ENCODE results near the gene EIF3A. TPM values are rescaled to one million over a fixed set of nuclear protein-coding genes. Genes with fewer than 3 reads are reported as not detected.

Gene EIF3A
- total and polyA plus RNA-seq, 2 of the 8 experiments (the other 6 are each of a cell fraction or from before 2014, with no cell fraction given) = 26.8 to 209 TPM

GRCh38 chr10:119060107-119060506 lies 20.5 kb downstream of the EIF3A start:
- ChIA-PET POLR2A (ENCODE audit: partially characterized antibody) (interaction anchor here (1.0 kb wide), 1 partner anchor 10 kb away, joined by 3 read pairs; no protein-coding TSS in a partner anchor), CTCF (ENCODE audit: partially characterized antibody) (no interaction called here)
- H3K9me3 ChIP-seq (ENCODE audit: insufficient read depth in 2 of 2, low read depth in 1 of 2, low read length in 1 of 2) = no peaks in the 10 kb centered on the region
- WGBS, 2 experiments (ENCODE audit: extremely low coverage in 1 of 2, insufficient coverage in 1 of 2, insufficient read length in 1 of 2, insufficient replicate concordance in 2 of 2, low coverage in 1 of 2, low lambda C conversion rate in 2 of 2, missing lambda C conversion rate in 1 of 2) = 92% methylated on average over 1 of the region's 1 CpG; no CpG with 5 or more reads in 1 of the 2 experiments
- H3K23ac ChIP-seq (ENCODE audit: insufficient read length) = no peak overlapping the region
- H4K20me1 ChIP-seq (replicated peaks in 1 of 2; ENCODE audit: control insufficient read depth in 1 of 2, insufficient read depth in 2 of 2, low read length in 2 of 2) = peaks cover 12% of the 10 kb centered on the region in 2 experiments
- no peak overlapping the region for H3K4ac ChIP-seq (replicated peaks; ENCODE audit: insufficient read length, low read depth, low read length)
- no peak overlapping the region for H3K56ac ChIP-seq (replicated peaks; ENCODE audit: insufficient read length, low read depth, low read length)
- H3K27ac ChIP-seq (ENCODE audit: low read depth, low read length) = no peak overlapping the region
- no peak overlapping the region for H2BK15ac ChIP-seq (ENCODE audit: low read length)
- no peak overlapping the region for H2AFZ ChIP-seq (ENCODE audit: low read length)
- no peak overlapping the region for H2BK5ac ChIP-seq (ENCODE audit: low read depth, low read length)
- H3K9ac ChIP-seq (replicated peaks in 1 of 4; ENCODE audit: extremely low read depth in 1 of 4, low read depth in 3 of 4, low read length in 3 of 4) = no peak overlapping the region
- H4K8ac ChIP-seq (ENCODE audit: extremely low read depth, insufficient read depth, low read length) = no peak overlapping the region
- H3K23me2 ChIP-seq (ENCODE audit: low read depth, low read length) = no peaks in the 10 kb centered on the region
- no peak overlapping the region for H2AK5ac ChIP-seq (ENCODE audit: low read depth, low read length)
- H4K5ac ChIP-seq (ENCODE audit: insufficient read length, low read depth, low read length) = no peak overlapping the region
- H3K79me2 ChIP-seq (ENCODE audit: control insufficient read depth in 1 of 2, insufficient read depth in 2 of 2, low read length in 2 of 2) = peaks cover 0 to 85% of the 10 kb centered on the region in 2 experiments; a peak in 2 of 4 replicates
- H3K4me1 ChIP-seq (replicated peaks in 1 of 4; ENCODE audit: control insufficient read depth in 3 of 4, insufficient read depth in 4 of 4, low read length in 3 of 4) = no peaks in the 10 kb centered on the region
- H3K18ac ChIP-seq (ENCODE audit: extremely low read depth, low read length) = no peak overlapping the region
- FAIRE-seq (no peak), DNase-seq (ENCODE audit: low read depth in 1 of 2, low spot score in 2 of 2) (no peak)
- H3K36me3 ChIP-seq (ENCODE audit: control insufficient read depth in 2 of 4, insufficient read depth in 4 of 4, low read length in 3 of 4) = peaks cover 43 to 99% (median 85%) of the 10 kb centered on the region in 4 experiments
- H2BK120ac ChIP-seq (replicated peaks; ENCODE audit: low read depth, low read length) = no peak overlapping the region
- no peaks in the 10 kb centered on the region; the same call in 1 of the 2 replicates for H3K79me1 ChIP-seq (ENCODE audit: low read depth, low read length)
- no peak overlapping the region for H3K4me3 ChIP-seq (ENCODE audit: extremely low read depth in 1 of 4, insufficient read depth in 2 of 4, low read depth in 3 of 4, low read length in 4 of 4)
- H3K4me2 ChIP-seq (ENCODE audit: insufficient read depth in 1 of 2, low read depth in 2 of 2, low read length in 2 of 2) = no peak overlapping the region
- H4K91ac ChIP-seq (replicated peaks; ENCODE audit: insufficient read length, low read length) = no peak overlapping the region
- H2BK12ac ChIP-seq (ENCODE audit: low read depth, low read length) = no peak overlapping the region
- no peak overlapping the region for H2BK20ac ChIP-seq (ENCODE audit: low read length)
- no peaks in the 10 kb centered on the region for H3K27me3 ChIP-seq (replicated peaks in 1 of 4; ENCODE audit: control insufficient read depth in 3 of 4, extremely low read depth in 1 of 4, insufficient read depth in 3 of 4, low read length in 3 of 4)
- H3K14ac ChIP-seq (ENCODE audit: insufficient read length) = no peak overlapping the region
- TF ChIP-seq BRCA1 (IDR thresholded peaks at IDR 0.05; ENCODE audit: low read depth, low read length) = no peak
- no peak for TF ChIP-seq KDM5A (IDR thresholded peaks at IDR 0.05; ENCODE audit: low read length)
- TF ChIP-seq ASH2L (IDR thresholded peaks at IDR 0.05; ENCODE audit: low read length) = no peak
- no peak for TF ChIP-seq CEBPB (IDR thresholded peaks at IDR 0.05; ENCODE audit: low read depth, low read length)
- no peak for TF ChIP-seq CBX5 (IDR thresholded peaks at IDR 0.05; ENCODE audit: low read depth, low read length)
- TF ChIP-seq USF2 (IDR thresholded peaks at IDR 0.05; ENCODE audit: low read length) = no peak
- no peak for TF ChIP-seq SRF (IDR thresholded peaks at IDR 0.05; ENCODE audit: low read depth, low read length)
- TF ChIP-seq SIRT6 (IDR thresholded peaks at IDR 0.05; ENCODE audit: low read length) = no peak
- TF ChIP-seq SIX5 (IDR thresholded peaks at IDR 0.05; ENCODE audit: low read depth, low read length) = no peak
- TF ChIP-seq SIN3A (conservative IDR thresholded peaks at IDR 0.05 in 1 of 2, IDR thresholded peaks at IDR 0.05 in 1 of 2; ENCODE audit: low read depth in 1 of 2, low read length in 2 of 2) = no peak
- no peak for TF ChIP-seq FOSL1 (IDR thresholded peaks at IDR 0.05; ENCODE audit: insufficient read depth, low read depth, low read length)
- TF ChIP-seq RXRA (IDR thresholded peaks at IDR 0.05; ENCODE audit: insufficient read depth, low read depth, low read length) = no peak
- no peak for TF ChIP-seq NRF1 (IDR thresholded peaks at IDR 0.05; ENCODE audit: low read depth, low read length)
- TF ChIP-seq BCL11A (IDR thresholded peaks at IDR 0.05; ENCODE audit: low read depth in 2 of 2, low read length in 2 of 2) = no peak
- no peak for TF ChIP-seq TBP (IDR thresholded peaks at IDR 0.05; ENCODE audit: low read depth, low read length)
